Stimulated activated CD4-positive, alpha-beta T cell treated with anti-CD3 and anti-CD28 coated beads, Interleukin-2, amount 100 ng/mL, for 48 hours (primary cell): ENCODE measurements around the gene PLCB1.

Source experiments
- DNase-seq, 2 donors: peaks; one replicate each; pipeline ENCODE4 v3.0.0-alpha.2; 2020

PLCB1 gene

DNA sequence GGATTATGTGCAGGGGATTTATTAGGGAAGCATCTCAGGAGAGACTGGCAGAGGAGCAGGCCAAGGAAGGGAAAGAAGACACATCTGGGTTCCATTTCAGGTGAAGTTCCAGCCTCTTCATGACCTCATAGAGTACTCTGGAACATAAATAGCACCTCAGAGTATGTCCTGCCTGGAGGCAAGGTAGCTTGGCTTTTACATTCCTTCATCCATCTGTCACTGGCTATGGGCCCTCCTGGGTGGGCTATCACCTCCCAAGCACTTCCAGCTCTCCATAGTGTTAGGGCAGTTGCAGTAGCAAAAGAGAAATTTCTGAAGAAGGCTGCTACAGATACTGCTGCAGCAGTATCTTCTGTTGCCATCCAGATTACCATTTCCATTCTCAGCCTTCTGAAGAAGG, 116.0 kb downstream of the PLCB1 start:
- no peak for DNase-seq

DNA sequence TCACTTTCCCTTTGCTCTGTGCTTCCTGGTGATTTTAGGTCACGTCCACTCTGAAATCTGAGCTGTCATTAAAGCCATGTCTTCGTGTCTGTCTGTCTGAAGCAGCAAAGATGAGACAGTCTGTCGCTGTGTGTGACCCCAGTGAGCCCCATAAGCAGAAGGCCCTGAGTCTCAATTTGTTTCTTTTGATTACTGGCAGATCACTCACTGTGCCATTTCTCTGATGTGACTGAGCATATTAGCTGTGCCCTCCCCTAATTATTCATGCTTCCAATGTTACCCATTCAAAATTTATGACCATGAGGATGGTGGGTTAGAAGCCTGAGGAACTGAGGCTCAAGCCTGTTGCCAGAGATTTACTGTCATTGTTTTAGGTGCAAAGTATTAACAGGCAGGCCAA, 117.6 kb downstream of the PLCB1 start:
- no peak for DNase-seq

DNA sequence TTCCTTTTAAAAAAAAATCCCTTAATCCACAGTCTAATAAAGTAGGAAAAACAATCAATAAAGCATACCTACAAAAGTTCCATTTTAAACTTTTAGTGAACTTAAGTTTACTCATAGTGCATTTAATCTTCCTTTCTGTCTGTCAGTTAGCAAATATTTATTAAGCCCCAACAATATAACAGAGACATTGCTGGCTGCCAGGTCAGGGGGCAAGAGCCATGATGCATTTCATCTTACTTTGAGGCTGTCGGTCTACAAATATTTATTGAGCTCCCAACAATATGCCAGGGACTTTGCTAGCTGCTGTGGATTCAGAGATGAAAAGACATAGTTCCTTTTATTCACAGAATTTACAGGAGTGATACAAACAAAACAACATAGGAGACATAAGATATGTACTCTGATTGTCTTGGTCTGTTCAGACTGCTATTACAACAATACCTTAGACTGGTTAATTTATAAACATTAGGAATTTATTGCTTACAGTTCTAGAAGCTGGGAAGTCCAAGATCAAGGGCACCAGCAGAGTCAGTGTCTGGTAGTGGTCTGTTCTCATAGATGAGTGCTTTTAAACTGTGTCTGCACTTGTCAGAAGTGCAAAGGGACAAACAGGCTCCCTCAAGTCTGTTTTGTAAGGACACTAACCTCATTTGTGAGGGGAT, 118.6 kb downstream of the PLCB1 start:
- DNase-seq: no peak

DNA sequence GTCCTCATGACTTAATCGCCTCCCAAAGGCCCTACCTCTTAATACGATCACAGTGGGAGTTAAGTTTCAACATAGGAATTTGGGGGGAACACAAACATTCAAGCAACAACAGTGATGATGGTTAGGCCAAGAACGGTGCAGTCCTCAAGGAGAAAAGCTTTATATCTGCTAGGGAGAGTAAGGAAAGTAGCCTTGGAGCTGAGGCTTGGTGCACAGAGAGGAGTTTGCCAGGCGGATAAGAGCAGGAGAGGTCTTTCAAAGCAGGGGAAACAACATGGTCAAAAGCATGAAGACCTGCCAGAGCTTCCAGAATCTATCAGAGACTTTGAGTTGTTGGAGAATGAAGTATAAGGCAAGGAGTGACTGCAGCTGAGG, 119.1 kb downstream of the PLCB1 start:
- no peak for DNase-seq

DNA sequence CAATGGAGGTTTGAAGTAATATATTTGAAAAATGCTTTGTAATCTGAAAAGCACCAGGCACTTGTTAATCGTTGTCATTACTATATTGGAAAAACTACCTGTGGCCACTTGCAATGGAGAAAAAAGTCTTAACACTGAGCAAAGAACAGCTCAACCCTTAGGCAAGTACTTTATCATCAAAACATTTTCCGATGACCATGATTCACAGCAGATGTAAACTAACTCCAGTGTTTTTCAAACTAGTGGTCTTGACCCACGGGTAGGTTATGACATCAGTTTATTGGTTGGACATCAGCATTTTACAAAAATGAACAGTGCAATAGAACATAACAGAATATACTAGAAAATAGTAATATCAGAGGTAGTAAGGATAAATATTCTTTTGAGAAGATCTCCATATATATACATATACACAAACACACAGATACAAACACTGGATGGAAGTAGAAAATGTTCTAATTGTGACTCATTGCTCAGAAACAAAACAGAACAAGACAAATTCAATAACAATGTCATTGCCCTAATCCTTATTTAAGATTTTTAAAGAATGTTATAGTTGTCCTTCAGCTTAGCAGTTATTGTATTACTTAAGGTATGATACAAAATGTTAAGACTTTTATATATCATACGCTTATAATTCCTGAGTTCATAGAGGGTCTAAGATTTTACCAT, 123.0 kb downstream of the PLCB1 start:
- no peak for DNase-seq

DNA sequence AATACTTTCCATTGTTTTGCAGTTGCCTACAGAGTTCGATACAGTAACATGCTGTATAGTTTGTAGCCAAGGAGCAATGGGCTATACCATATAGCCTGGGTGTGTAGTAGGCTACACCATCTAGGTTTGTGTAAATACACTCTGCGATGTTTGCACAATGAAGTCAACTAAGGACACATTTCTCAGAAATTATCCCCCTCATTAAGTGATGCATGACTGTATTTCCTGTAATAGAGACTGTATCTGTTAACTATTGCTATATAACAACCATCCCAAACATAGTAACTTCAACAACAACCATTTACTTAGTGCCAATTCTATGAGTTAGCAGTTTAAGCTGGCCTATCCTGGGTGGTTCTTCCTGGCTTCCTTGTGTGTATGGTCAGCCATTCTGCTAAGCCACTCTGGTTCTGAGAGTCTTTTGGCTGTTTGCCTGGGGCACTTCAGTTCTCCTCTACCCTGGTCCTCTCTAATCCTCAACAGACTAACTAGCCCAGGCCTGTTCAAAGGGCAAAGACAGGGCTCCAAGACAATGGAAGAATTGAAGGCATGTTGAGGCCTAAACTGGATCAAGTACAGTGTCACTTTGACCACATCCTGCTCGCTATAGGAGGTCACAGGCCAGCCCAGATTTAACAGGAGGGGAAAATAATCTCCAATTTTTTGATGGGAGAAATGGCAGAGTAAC, 124.0 kb downstream of the PLCB1 start:
- no peak for DNase-seq

DNA sequence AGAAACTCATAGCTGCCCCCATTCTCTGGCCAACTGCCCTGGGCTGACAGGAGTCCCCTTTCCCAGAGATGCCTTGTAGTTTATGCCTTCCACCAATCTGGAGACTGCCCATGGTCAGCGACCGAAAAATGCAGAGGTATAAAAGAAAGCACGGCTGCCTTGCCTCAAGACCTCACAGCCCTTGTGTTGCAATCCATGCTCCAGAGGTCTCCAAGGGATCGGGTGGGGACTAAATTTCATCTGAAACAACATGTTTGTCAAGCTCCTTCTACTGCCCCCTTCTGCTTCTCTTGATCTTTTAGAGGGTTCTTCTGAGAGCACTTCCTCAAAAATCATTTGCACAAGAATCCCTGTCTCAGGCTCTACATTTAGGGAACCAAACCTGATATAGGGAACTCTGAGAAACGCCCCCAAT, 128.8 kb downstream of the PLCB1 start:
- DNase-seq: no peak

DNA sequence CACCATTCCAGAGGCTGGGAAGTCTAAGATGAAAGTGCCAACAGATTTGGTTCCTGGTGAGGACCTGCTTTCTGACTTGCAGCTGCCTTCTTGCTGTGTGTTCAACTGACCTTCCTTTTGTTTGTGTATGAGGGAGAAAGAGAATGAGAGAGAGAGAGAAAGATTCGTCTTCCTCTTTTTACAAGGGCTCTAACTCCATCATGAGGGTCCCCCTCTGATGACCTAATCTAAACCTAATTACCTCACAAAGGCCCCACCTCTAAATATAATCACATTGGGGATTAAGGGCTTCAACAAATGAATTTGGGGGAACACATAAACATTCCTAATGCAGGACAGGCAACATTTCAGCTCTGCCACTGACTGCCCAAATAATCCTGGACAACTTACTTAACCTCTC, 130.7 kb downstream of the PLCB1 start:
- no peak for DNase-seq

DNA sequence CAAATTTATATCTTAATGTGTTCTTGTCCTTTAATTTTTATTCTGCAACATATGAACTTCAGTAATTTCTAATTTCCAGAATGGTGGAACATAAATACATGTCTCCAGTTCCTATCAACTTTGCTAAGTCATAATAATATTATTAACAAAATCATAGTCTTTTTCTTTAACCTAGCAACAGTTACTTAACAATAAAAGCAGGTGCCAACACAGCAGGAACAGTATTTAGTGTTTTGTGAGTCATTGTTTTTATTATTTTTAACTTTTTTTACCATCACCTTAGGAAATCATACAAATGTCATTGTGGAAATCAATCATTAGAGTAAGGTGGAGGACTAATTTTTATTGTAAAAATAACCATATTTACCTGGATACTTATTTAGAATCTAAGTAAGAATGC, 133.5 kb downstream of the PLCB1 start:
- DNase-seq: no peak

DNA sequence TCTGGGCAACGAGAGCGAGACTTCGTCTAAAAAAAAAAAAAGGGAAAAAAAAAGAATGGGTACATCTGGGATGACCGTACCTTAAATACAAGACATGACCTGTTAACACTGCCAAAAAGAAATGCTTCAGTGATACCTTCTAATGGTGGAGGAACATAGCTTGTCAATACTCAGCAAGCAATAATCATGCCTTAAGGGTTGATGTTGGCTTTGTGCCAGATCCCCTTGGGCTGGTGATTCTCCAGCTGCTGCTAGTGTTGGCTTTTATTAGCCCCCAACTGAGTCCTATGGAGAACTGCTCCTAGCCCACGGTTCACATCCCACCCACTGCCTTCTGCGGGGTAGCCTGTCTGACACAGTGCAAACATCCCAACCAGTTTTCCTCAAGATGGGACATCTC, 134.9 kb downstream of the PLCB1 start:
- DNase-seq: no peak

DNA sequence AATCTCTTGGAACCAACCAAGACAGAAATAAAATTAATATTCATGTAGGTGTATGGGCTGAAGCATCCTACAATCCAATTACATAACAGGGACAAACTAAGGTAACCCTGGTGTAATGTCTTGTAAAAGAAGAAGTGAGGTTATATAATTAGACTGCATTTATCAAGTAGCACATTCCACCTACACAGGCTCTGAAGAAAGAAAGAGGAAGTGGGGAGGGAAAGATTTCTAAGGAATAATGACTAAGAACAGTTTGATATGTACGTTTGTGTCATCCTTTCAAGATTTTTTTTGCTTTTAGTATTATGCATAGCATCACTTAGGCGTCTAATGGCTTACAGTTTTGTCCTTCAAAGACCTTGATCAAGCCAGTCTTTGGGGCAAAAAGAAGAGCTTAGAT, 139.7 kb downstream of the PLCB1 start:
- DNase-seq: no peak

DNA sequence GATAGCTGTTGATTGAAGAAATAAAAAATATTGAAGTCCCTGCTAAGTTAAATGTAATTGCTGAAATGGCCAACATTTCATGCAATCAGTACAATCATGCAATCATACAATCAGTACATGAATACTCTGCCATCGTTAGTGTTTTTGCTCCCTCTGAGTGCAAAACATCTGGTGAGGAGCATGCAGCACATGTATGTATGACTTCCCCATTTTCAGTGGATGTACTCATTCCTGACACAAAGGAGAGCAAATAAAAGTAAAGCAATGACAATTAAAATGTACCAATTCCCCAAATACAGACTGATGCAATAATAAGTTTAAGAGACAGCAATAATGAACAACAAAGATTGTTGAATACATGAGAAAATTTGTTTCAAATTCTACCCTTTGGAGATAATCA, 140.7 kb downstream of the PLCB1 start:
- DNase-seq: no peak

DNA sequence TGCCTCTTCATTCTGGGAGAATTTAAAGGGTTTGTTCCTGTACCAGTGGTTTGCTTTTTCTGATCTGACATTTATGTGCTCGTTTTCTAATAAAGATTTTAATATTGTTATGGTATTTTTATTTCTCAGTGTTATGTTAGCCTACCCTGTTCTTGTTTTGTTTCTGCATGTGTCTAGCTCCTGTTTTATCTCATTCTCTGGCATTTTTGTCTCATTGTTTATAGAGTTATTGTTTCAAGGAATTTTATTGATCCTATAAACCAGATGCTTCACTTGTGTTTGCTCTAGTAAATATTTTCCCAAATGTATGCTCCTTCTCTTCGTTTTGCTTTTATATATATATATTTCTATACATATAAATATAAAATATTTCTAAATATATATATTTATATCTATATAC, 152.8 kb downstream of the PLCB1 start:
- no peak for DNase-seq

DNA sequence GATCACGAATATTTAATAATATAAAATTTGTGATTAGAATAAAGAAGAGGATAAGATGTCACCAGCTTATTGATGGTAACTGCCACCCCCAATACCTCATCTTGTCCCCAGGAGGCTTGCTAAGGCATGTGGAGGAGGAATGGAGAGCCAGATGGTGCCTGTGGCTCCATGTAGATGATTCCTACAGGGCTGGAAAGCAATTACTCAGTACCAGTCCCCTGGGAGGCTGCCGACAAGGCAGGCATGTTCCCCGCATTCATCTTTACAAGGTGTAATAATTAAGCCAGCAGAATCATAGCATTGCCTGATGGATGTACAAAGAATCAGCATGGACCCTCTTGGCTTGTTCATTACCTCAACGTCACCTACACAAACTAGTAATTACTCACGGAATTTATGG, 155.3 kb downstream of the PLCB1 start:
- DNase-seq: no peak

DNA sequence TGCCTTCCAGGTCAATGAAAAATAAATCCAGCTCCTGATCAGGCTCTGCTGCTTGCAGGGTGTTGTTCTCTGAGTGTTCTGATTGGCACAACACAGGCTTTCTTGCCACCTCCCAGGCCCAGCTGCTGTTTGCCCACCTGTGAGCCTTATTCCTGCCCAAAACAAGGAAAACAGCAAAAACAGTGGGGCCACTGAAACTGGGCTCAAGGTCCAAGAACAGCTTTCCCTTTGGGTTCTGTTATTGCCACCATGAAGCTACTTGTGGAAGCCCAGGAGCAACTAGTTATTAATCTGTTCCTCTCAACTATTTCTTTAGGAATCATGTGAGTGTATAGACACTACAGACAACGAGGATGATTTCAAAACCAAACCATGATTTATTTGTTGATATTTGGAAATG, 159.1 kb downstream of the PLCB1 start:
- no peak for DNase-seq

DNA sequence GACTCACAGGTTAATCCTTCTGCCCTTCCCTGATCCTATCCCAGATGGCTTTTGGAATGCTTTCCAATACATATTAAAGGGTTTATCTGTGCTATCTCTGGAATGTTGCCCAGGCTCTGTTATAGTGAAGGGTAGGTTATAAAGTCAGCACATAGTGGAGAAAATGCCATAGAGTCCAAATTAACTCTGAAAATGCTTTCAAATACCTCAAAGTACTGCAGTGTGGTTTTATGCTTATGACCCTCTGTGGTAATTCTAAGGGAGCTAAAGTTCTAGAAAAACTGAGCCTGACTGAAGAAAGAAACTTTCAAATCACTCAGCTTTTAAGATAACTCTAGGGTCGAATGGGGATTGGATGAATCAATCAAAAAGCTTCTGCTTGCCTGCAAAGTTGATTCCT, 159.8 kb downstream of the PLCB1 start:
- no peak for DNase-seq

DNA sequence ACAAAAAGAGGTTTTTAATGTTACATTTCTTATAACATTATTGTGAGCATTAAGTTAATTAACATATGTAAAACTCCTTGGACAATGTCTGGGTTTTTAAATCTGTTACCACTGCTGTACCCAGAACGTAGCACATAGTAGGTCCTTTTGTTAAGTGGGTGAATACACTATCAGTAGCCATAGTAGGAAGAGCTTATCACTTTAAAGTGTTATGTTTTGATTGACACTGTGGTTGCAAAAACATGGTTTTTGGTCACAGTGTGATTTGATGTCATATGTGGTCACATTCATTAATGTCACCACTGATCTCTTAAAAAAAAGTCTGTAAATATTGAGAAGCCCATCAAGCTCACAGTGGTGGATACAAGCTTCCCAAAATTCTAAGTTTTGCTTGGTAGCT, 160.7 kb downstream of the PLCB1 start:
- DNase-seq: no peak

DNA sequence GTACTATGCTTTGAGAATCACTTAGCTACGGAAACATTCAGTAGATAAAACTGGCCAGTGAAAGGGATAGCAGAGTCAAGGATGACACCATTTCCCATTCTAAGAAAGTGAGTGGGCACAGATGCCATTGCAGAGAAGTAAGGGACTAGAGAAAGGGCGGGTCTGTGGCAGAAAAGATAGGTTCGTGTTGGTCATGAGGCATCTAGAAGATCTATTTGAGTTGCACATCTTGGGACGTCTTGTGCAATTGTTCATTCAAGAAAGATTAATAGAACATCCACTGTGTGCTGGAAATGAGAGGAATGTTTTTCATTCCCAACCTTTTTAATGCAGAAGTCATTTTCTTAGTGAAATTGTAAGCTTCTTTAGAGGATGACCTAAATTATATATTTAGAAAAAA, 161.7 kb downstream of the PLCB1 start:
- no peak for DNase-seq

DNA sequence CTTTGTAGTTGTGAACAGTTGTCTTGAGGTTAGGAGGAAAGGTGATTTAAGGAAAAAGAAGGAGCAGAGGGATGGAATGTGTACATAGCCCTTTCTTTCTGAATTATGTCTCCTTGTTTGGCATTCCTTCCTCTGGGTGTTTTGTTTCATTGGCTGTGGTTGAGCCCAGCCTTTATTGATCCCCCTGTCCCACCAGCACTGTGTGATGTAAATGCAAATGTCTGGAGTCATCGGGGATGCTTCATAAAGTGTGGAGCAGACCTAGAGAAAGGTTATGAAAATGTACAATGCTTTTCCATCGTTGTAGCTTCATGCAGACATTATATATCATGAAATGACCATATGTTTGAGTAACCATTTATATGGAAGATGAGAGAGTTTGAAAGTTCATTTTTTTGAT, 164.5 kb downstream of the PLCB1 start:
- no peak for DNase-seq

DNA sequence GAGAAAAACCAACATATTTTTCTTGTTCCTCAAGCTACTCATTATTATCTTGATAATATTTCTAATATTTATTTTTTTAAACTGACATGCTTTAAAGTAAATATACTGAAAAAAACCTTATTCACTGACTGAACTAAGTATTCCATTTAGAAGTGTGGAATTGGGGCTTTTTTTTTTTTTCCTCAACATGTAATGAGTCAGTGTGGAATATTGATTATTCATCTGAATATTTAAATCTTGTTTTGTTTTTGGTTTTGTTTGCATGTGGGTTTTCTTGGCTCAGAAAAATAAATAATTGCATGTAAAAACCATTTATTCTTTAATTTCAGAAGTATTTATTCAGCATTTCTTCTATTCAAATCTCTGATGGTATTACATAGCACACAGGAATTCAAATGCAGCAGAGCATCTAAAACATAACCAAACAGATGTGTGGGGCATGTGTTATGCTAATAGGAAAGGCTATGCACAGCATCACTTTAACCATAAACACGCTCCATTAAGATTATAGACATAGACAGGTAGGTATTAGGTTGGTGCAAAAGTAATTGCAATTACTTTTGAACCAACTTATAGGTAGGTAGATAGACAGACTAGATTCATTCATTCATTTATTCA, 166.5 kb downstream of the PLCB1 start:
- DNase-seq: no peak

DNA sequence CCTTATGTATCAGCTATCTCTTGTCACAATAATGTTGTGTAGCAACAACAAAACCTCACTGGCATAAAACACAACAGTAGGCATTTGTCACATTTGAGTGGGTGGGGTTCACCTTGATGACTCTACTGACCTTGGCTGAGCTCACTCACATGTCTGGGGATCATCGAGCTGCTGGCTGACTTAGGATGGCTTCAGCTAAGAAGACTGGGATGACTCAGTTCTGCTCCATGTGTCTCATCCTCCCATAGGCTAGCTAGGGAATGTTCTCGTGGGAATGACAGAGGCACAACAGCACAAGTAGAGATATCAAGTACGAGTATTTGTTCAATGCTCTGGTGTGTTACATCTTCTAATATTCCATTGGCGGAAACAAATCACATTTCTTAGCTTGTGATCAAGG, 167.9 kb downstream of the PLCB1 start:
- DNase-seq: no peak

DNA sequence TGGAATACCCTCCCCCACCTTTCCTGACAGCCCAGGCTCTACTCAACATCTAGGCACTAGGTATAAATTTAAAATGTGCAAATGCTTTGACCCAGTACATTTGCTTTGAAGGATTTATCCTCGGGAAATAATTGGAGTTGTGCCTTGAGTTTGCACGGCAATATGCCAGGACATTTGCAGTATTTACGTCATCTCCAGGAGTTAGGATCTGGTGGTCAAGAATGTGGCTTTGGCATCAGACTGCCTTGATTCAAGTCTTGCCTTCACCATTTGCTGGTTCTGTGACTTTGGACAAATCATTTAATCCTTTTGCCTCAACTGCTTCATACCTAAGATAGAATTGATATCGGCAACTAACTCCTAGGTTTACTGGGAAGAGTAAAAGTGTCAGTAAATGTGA, 169.6 kb downstream of the PLCB1 start:
- DNase-seq: no peak

DNA sequence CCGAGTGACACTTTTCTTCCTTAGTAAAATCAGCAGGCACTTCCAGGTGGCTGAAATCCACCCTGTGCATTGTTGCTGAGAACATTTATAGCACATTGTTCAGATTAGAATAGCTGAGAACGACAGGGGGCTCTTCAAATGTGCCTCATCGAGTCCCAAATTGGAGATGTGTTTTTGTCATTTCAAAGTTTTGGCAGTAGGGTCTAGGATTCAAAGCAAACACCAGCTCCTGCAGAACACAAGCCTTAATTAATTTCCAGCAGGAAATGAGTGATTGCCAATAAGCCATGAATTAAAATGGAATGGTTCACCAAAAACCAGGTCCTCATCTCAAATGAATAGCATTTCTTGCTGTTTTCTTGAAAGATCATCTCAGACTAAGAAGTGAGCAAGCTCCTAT, 171.6 kb downstream of the PLCB1 start:
- no peak for DNase-seq

DNA sequence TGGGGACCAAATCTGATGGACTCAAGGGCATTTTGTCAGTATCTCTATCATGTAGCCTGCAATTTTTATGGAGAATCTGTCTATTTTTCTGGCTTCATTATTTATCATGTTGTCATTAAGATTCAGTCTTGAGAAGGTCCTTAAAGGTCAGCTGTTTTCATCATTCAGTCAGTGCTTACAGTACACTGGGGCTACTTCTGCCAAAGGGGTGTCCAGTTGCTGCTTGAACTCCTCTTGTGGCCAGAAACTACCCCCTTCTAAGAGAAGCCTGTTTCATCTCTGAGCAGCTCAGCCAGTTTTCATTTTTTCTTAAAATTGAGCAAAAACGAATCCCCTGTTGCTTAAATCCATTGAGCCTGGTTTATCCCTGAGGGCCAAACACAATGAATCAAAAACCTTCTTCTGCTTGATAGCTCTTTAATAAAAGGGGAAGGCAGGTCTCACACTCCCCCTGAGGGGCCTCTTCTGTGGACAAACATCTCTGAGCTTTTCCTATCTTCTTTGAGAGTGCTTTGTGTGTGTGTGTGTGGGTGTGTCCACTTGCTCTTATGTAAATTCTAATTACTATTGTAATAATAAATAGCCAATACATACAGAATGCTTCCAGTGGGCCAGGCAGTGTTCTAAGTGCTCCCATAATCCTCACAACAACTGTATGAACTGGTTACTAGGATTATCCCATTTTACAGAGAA, 172.2 kb downstream of the PLCB1 start:
- no peak for DNase-seq
